ENCODE data around the gene OR13C3.

OR13C3 gene

DNA sequence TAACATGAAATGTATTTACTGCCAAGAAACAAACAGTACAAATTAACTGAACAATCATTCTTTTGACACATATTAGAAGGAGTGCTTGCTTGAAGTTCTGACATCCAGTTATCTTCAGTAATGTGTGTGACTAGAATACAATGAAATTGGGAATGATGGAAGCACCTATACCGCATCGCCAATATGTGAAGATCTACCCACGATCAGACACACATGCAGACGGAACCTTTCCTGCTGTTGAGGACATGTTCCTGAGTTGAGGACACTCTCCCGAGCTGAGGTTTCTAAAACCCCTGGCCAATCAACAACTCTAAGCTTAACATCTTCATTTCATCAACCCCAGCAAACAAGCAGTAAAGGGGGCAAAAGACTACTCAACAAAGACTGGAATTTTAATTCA lies at the start of gene OR13C3:
Gene OR13C3, minus strand, starts transcription at position 101 of the 400 bp plus-strand sequence. CDS start 133 bp downstream, outside the sequence.
- TF ChIP-seq, protein P1, sequence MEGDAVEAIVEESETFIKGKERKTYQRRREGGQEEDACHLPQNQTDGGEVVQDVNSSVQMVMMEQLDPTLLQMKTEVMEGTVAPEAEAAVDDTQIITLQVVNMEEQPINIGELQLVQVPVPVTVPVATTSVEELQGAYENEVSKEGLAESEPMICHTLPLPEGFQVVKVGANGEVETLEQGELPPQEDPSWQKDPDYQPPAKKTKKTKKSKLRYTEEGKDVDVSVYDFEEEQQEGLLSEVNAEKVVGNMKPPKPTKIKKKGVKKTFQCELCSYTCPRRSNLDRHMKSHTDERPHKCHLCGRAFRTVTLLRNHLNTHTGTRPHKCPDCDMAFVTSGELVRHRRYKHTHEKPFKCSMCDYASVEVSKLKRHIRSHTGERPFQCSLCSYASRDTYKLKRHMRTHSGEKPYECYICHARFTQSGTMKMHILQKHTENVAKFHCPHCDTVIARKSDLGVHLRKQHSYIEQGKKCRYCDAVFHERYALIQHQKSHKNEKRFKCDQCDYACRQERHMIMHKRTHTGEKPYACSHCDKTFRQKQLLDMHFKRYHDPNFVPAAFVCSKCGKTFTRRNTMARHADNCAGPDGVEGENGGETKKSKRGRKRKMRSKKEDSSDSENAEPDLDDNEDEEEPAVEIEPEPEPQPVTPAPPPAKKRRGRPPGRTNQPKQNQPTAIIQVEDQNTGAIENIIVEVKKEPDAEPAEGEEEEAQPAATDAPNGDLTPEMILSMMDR (IDR thresholded peaks at IDR 0.05) = no peak
- DNase-seq (ENCODE audit: low spot score) = no peak

DNA sequence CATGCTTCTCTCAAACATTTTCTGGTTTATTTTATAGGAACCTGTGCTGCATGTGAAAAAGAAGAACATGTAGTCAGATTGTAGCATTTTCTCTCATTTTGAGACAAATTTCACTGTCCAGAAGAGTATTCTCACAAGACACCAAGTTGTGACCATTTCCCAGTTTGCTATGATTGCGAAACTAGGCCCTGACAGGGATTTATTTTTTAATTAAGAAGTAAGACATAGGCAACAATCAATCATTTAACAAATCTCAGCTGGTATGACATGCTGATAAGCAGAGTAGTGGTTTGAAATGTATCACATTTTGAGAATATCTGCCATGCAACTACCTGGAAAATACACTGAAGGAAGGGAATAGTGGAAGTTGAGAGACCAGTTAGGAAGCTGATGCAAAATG lies 43.9 kb upstream of the OR13C3 start:
- TF ChIP-seq, protein P1 (IDR thresholded peaks at IDR 0.05) = no peak
- DNase-seq (ENCODE audit: low spot score) = no peak
- H3K4me3 ChIP-seq = no peak overlapping the region
- H3K27ac ChIP-seq = no peak overlapping the region

More for the DNA sequence above, at the start of gene OR13C3:
- H3K4me3 ChIP-seq = no peak within 1 kb of the TSS
- no peak within 1 kb of the TSS for H3K27ac ChIP-seq

DNA sequence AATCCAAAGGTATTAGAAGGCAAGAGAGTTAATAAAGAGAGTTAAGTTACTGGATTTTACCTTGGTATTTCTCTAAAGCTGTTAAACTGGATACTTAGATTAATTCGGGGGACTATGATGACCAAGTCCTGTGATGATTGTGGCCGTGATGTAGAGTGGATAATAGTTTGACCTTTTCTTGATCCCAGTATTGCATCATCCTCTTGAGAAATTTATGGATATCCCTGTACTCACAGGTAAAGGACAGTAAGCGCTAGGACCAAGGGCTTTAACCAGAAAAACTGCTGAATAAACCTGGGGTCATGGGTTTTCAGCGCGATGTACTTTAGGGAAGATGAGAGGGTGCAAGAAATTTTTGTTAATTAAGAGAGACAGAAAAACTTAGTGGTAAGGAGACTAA lies 40.6 kb upstream of the OR13C3 start:
- no peak for DNase-seq (ENCODE audit: low spot score)
- TF ChIP-seq, protein P1 (IDR thresholded peaks at IDR 0.05) = no peak
- H3K4me3 ChIP-seq = no peak overlapping the region
- no peak overlapping the region for H3K27ac ChIP-seq

DNA sequence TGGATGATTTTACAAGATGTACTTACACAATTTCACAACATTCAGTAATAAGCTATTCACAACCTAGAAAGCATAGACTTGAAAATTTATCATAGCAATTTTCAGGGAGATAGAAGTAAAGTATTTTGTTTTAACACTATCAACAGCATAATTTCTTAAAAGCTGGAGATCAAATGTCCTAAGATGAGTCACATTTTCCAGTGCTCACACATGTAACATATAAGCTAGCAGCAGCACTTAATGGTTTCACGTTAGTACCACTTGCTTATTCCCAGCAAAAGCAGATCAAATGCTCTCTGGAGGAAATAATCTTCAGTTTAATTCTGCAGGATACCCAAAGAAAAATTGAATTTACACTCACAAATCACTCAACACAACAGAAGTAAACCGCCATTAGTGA lies 38.8 kb upstream of the OR13C3 start:
- H3K4me3 ChIP-seq = no peak overlapping the region
- DNase-seq (ENCODE audit: low spot score) = no peak
- no peak overlapping the region for H3K27ac ChIP-seq
- TF ChIP-seq, protein P1 (IDR thresholded peaks at IDR 0.05) = no peak

DNA sequence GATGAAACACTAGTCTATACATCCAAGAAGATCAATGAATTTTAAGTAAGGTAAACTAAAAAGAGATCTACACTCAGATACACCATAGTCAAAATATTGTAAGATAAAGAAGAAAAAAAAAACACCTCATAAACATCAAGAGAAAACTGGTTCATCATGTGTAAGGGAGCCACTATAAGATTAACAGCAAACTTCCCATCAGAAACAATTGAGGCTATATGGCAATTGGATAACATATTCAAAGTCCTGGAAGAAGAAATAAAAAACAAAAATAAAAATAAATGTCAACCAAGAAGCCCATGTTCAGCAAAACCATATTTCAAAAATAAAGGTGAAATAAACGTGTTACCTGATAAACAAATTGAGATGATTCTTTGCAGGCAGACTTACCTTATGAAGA lies 36.0 kb upstream of the OR13C3 start:
- TF ChIP-seq, protein P1 (IDR thresholded peaks at IDR 0.05) = no peak
- H3K4me3 ChIP-seq = no peak overlapping the region
- no peak for DNase-seq (ENCODE audit: low spot score)
- H3K27ac ChIP-seq = no peak overlapping the region

DNA sequence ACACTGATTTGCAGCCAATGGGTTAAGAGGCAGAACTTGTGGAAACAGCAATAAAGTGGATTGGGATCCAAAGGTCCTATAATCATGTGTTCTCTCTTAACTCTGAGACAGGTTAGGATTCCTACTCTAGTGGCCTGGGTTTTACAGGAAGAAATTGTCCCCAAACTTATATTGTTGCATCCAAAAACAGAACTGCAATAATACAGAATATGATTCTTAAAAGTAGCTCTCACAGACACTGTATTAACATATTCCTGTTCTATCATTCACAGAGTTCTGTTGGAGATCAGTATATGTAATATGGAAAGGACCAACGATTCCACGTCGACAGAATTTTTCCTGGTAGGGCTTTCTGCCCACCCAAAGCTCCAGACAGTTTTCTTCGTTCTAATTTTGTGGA lies 32.2 kb upstream of the OR13C3 start, which contains the start of gene OR13C8:
Gene OR13C8, plus strand, starts transcription at position 301 of the 400 bp plus-strand sequence. Its CDS starts 0 bp downstream, at position 301.
- TF ChIP-seq, protein P1 (IDR thresholded peaks at IDR 0.05) = no peak
- no peak within 1 kb of the TSS for H3K4me3 ChIP-seq
- H3K27ac ChIP-seq = no peak within 1 kb of the TSS
- no peak for DNase-seq (ENCODE audit: low spot score)

DNA sequence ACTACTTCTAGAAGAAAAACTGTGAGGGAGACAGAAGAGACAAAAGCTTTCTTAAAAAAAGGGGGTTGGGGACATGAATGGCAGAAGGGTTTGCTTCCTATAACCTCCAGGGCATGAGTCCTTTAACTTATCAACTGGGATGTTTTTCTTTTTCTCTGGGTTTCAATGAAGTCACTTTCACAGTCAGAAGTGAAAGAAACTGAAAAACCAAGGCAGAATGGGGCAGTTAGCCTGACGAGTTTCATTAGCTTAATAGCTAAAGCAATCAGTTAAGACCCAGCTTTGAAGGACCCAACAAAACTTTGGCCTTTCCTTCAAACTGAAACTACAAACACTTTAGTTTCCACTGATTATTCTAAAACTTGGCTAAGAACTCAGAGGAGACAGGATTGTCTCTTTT lies 27.7 kb upstream of the OR13C3 start:
- Histone ChIP-seq H3K27ac (no peak overlapping the region), H3K4me3 (no peak overlapping the region)
- TF ChIP-seq, protein P1 (IDR thresholded peaks at IDR 0.05) = no peak
- no peak for DNase-seq (ENCODE audit: low spot score)
